Esophagus muscularis mucosa (tissue), 4 donors: ENCODE results near the gene ELANE. TPM values are rescaled to one million over a fixed set of nuclear protein-coding genes. Genes with fewer than 3 reads are reported as not detected.

ENCODE experiments used
- DNase-seq: peaks from one replicate; pipeline ENCODE4 v3.0.0-alpha.2; 2017; ENCODE audit errors: extremely low spot score
- H3K27ac ChIP-seq, 4 donors: fragments of 200-600 bp; sonication (generic); replicated peaks in 1 of 4; 1 replicate in 3 of 4; 2 replicates in 1 of 4; pipeline ENCODE4 v1.5.1; 2016 to 2019; ENCODE audit warnings: mild to moderate bottlenecking in 1 of 4
- H3K27me3 ChIP-seq, 4 donors: fragments of 200-600 bp; sonication (generic); one replicate each; pipeline versions ENCODE4 v1.5.1 to v1.6.0; 2016 to 2019
- H3K36me3 ChIP-seq, 4 donors: fragments of 200-600 bp; sonication (generic); one replicate each; pipeline ENCODE4 v1.5.1; 2016 to 2019
- H3K4me1 ChIP-seq, 4 donors: fragments of 200-600 bp; sonication (generic); one replicate each; pipeline ENCODE4 v1.5.1; 2016 to 2019
- H3K4me3 ChIP-seq, 4 donors: fragments of 200-600 bp; sonication (generic); 1 replicate in 2 of 4; 2 replicates in 2 of 4; pipeline ENCODE4 v1.5.1; 2016 to 2019; ENCODE audit warnings: mild to moderate bottlenecking in 4 of 4, moderate library complexity in 1 of 4
- H3K9me3 ChIP-seq, 4 donors: fragments of 200-600 bp; sonication (generic); 1 replicate in 3 of 4; 2 replicates in 1 of 4; pipeline ENCODE4 v1.5.1; 2016 to 2019
- EP300 ChIP-seq: sonication (generic); formaldehyde crosslinking; IDR thresholded peaks from one replicate; pipeline ENCODE4 v1.6.1; 2017; ENCODE audit warnings: antibody characterized with exemption
- POLR2A ChIP-seq: fragments of 450-650 bp; IDR thresholded peaks from one replicate; pipeline ENCODE4 v1.6.1; 2017; ENCODE audit warnings: antibody characterized with exemption, moderate library complexity, mild to moderate bottlenecking, low read depth
- POLR2AphosphoS5 ChIP-seq, 2 donors: sonication (generic); formaldehyde crosslinking; IDR thresholded peaks; one replicate each; pipeline ENCODE4 v1.6.1; 2017; ENCODE audit warnings: antibody characterized with exemption in 2 of 2
- WGBS: methylation state at CpG from one replicate; pipeline ENCODE4 v1.1.5; 2018; 5-methylcytosine and 5-hydroxymethylcytosine counted together
- intact Hi-C: fragments of 100-400 bp; cut with DNase I; formaldehyde crosslinking; loops from one replicate; pipeline ENCODE4 v1.15.1; 2023
- total RNA-seq, 4 donors: library from RNA; depleted of rRNA; stranded (reverse); fragments of >200 nt; gene quantifications; one replicate each; pipeline versions ENCODE4 v1.1.0 to v1.2.1, GENCODE V29; 2016
- TF ChIP-seq, protein P1 (sequence below), 3 experiments: fragments of 200-600 bp in 2 of 3; fragments of 450-650 bp in 1 of 3; sonication (generic) in 2 of 3; IDR thresholded peaks; one replicate each; pipeline ENCODE4 v1.5.1; 2017 to 2019; ENCODE audit warnings: antibody characterized with exemption in 3 of 3, mild to moderate bottlenecking in 2 of 3, moderate library complexity in 1 of 3

Gene ELANE
- total RNA-seq, 4 donors from 2014 or later, result 0.45 to 3.3 (median 1.6) TPM

- Histone ChIP-seq H3K4me1 (peaks cover 16 to 19% (median 18%) of the 10 kb centered on the region in 4 donors), H3K4me3 (no peak overlapping the region), H3K9me3 (no peaks in the 10 kb centered on the region), H3K36me3 (no peaks in the 10 kb centered on the region), H3K27me3 (peaks cover 0 to 75% (median 22%) of the 10 kb centered on the region in 4 donors), H3K27ac (no peak overlapping the region)
- intact Hi-C loops, result no loop called here
- TF ChIP-seq, protein P1, sequence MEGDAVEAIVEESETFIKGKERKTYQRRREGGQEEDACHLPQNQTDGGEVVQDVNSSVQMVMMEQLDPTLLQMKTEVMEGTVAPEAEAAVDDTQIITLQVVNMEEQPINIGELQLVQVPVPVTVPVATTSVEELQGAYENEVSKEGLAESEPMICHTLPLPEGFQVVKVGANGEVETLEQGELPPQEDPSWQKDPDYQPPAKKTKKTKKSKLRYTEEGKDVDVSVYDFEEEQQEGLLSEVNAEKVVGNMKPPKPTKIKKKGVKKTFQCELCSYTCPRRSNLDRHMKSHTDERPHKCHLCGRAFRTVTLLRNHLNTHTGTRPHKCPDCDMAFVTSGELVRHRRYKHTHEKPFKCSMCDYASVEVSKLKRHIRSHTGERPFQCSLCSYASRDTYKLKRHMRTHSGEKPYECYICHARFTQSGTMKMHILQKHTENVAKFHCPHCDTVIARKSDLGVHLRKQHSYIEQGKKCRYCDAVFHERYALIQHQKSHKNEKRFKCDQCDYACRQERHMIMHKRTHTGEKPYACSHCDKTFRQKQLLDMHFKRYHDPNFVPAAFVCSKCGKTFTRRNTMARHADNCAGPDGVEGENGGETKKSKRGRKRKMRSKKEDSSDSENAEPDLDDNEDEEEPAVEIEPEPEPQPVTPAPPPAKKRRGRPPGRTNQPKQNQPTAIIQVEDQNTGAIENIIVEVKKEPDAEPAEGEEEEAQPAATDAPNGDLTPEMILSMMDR (IDR thresholded peaks at IDR 0.05), result no peak
- TF ChIP-seq POLR2AphosphoS5 (IDR thresholded peaks at IDR 0.05), result no peak
- no peak for TF ChIP-seq POLR2A
- TF ChIP-seq EP300, result no peak
- no peak for DNase-seq
- WGBS, result 79% methylated on average over 19 of the region's 19 CpGs
Observed at GRCh38 chr19:825897-826644, 26.0 kb upstream of the ELANE start.

- H3K9me3 ChIP-seq, result no peaks in the 10 kb centered on the region
- peaks cover 0 to 75% (median 13%) of the 10 kb centered on the region in 4 donors for H3K27me3 ChIP-seq
- DNase-seq, result no peak
- H3K4me3 ChIP-seq, result no peak overlapping the region
- intact Hi-C loops, result no loop called here
- H3K36me3 ChIP-seq, result no peaks in the 10 kb centered on the region
- TF ChIP-seq EP300 (no peak), POLR2A (no peak), POLR2AphosphoS5 (IDR thresholded peaks at IDR 0.05) (no peak)
- TF ChIP-seq, protein P1 (IDR thresholded peaks at IDR 0.05), result no peak
- WGBS, result 84% methylated on average over 11 of the region's 11 CpGs
- H3K4me1 ChIP-seq, result peaks cover 4 to 6% (median 5%) of the 10 kb centered on the region in 4 donors
- H3K27ac ChIP-seq, result no peak overlapping the region
Observed at GRCh38 chr19:827314-827709, 24.8 kb upstream of the ELANE start.

DNA sequence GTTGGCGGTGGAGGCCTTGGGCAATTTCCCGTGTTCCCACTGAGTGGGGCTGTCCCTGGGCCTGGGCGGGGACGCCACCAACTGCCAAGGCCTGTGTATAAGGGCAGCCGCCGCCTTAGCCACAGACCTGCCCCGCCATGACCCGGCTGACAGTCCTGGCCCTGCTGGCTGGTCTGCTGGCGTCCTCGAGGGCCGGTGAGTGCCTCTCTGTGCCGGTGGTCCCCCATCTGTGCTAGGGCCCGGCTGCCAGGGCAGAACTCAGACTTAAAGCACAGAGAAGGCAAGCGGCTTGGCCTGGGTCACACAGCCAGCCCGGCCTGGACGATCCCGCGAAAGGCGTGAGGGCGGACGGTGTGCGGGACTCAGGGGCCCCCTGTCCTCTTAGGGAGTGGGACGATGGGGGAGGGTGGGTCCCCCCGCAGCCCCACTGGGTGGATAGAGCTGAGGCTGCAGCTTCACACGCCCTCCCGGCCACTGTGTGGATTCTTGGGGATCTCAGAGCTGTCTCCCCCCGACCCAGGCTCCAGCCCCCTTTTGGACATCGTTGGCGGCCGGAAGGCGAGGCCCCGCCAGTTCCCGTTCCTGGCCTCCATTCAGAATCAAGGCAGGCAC lies 24.3 kb upstream of the ELANE start, which contains the start of gene AZU1:
Gene AZU1 (plus strand): TSS at position 128 of the 612 bp plus-strand sequence. CDS start 10 bp downstream, at position 138.
- H3K4me3 ChIP-seq, result no peak within 1 kb of the TSS
- no peak for DNase-seq
- TF ChIP-seq, protein P1 (IDR thresholded peaks at IDR 0.05), result no peak
- TF ChIP-seq POLR2AphosphoS5 (IDR thresholded peaks at IDR 0.05) (no peak), EP300 (no peak), POLR2A (no peak)
- H3K4me1 ChIP-seq, result peaks cover 0 to 1% (median under 1%) of the 10 kb centered on the region in 4 donors
- H3K36me3 ChIP-seq, result no peaks in the 10 kb centered on the region
- no peak within 1 kb of the TSS for H3K27ac ChIP-seq
- H3K27me3 ChIP-seq, result peaks cover 0 to 73% (median 8%) of the 10 kb centered on the region in 4 donors
- no peaks in the 10 kb centered on the region for H3K9me3 ChIP-seq
- 63% methylated on average over 13 of the region's 33 CpGs for WGBS
- intact Hi-C loops, result no loop called here

DNA sequence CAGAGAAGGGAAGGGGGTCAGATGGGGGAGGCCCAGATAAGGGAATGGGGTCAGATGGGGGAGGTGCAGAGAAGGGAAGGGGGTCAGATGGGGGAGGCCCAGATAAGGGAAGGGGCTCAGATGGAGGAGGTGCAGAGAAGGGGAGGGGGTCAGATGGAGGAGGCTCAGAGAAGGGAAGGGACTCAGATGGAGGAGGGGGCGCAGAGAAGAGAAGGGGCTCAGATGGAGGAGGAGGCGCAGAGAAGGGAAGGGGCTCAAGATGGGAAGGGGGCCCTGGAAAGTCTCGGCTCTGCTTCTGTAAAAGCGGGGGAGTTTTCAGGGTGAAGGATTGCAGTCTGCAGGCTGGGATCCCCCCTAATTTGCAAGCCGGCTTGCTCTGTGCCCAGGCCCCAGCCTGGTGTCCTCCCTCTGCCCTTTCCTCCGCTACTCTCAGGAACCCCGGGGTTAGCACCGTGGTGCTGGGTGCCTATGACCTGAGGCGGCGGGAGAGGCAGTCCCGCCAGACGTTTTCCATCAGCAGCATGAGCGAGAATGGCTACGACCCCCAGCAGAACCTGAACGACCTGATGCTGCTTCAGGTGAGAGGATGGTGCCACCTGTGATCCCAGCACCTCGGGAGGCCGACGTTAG lies 22.9 kb upstream of the ELANE start:
- Histone ChIP-seq H3K27ac (no peak overlapping the region), H3K36me3 (no peaks in the 10 kb centered on the region), H3K27me3 (peaks cover 0 to 67% (median 3%) of the 10 kb centered on the region in 4 donors), H3K4me3 (no peak overlapping the region), H3K9me3 (no peaks in the 10 kb centered on the region), H3K4me1 (no peaks in the 10 kb centered on the region)
- TF ChIP-seq, protein P1 (IDR thresholded peaks at IDR 0.05), result no peak
- no peak for TF ChIP-seq POLR2AphosphoS5 (IDR thresholded peaks at IDR 0.05)
- TF ChIP-seq POLR2A, result no peak
- no peak for TF ChIP-seq EP300
- intact Hi-C loops, result no loop called here
- 78% methylated on average over 17 of the region's 18 CpGs for WGBS
- DNase-seq, result no peak
